Germinal center (tissue), 1 donor: ENCODE data around the gene BGN.

Experiments
- DNase-seq: peaks from one replicate; pipeline ENCODE4 v3.0.0; 2012; ENCODE audit warnings: mixed read lengths, low spot score

BGN gene

DNA sequence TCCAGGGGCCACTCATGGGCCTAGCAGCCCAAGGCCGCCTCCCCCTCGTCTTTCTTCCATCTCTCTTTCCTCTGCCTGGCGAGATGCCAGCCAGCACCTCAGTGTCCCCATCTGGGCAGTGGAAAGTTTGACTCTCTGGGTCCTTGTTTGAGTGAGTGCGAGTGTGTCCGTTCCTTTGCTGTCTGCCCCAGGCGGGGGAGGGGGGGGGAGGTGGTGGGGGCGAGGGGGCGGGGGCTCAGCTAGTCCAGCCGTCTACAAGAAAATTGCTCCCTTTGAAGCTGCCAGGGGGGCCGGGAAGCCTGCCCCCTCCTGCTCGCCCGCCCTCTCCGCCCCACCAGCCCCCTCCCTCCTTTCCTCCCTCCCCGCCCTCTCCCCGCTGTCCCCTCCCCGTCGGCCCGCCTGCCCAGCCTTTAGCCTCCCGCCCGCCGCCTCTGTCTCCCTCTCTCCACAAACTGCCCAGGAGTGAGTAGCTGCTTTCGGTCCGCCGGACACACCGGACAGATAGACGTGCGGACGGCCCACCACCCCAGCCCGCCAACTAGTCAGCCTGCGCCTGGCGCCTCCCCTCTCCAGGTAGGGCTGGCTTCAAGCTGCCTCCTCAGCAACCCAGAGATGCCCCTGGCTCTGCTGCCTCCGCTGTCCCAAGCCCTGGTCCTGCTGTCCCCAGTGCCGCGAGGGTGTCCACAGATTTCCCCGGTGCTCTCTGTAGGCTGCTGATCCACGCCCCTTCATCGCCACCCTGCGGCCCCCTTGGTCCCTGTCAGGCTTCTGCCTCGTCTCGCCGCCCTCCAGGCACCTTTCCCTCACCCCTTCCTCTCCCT, at the start of gene BGN:
TSS of gene BGN (plus strand) at position 440 of the 821 bp plus-strand sequence. CDS start 9,652 bp downstream, outside the sequence.
- DNase-seq = no peak

- no peak for DNase-seq
Measured at GRCh38 chrX:153445106-153445855, 49.5 kb upstream of the BGN start.

- no peak for DNase-seq
Measured at GRCh38 chrX:153445856-153446635, 48.7 kb upstream of the BGN start, which contains the start of gene TREX2. TSS of gene TREX2 (minus strand) at chrX:153446056. CDS start at chrX:153445430, 626 bp downstream.

GRCh38 chrX:153446636-153446936, 48.2 kb upstream of the BGN start:
- no peak for DNase-seq

- DNase-seq = no peak
Measured at GRCh38 chrX:153446950-153447580, 47.7 kb upstream of the BGN start.

DNA sequence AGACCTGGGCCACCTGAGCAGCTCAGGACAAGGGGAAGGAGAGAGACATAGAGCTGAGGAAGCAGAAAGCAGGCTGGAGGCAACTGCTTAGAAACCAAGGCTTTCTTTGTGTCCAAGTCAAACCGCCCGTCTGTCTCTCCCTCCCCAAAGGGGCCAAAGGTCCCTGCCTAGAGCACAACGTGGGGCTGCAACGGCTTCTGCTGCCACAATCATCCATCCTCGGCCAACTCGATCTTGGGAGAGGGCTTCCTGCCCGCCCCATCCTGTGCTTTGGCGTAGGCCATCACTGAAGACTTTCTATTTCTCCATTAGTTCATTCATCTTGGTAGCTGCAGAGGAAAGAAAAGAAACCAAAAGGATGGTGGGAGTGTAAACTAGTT, 47.2 kb upstream of the BGN start:
- DNase-seq = no peak

- no peak for DNase-seq
Measured at GRCh38 chrX:153448556-153449367, 46.0 kb upstream of the BGN start.

GRCh38 chrX:153449368-153450113, 45.2 kb upstream of the BGN start:
- DNase-seq = no peak

- DNase-seq = no peak
Measured at GRCh38 chrX:153450114-153450948, 44.4 kb upstream of the BGN start.

DNA sequence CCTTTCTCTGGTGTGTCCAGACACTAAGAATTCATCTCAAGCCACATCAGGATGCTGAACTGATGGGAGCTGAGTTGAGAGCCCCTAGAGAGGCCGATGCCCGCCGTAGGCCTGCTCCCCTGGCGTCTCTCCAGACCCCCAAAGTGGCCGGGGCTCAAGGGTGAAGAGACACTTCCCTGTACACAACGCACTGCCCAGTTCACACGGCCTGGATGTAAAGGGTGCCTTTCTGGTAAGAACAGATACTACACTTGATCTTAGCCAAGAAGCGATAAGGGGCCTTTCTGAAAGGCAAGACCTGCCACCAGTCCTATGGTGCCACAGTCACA, 43.9 kb upstream of the BGN start:
- DNase-seq = no peak

- no peak for DNase-seq
Measured at GRCh38 chrX:153454901-153455550, 39.8 kb upstream of the BGN start.

GRCh38 chrX:153455571-153455970, 39.2 kb upstream of the BGN start:
- DNase-seq = no peak

DNA sequence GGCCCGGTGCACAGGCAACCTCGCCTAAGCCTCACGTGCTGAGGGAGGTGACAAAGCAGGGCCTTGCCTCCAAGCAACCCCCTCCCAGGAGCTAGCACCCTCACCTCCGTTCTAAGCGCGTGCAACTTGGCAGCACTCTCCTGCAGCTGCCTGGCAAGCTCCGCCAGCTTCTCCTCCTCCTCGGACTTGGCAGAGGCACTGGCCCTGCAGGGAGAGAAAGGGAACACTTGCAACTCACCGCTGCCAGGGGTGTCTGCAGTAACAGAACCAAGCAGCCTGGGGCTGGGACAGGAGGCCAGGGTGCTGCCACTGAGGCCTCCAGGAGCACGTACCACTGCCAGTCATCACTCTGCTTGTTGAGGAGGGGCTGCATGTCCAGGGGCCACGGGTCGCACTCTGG, 38.6 kb upstream of the BGN start:
- no peak for DNase-seq

GRCh38 chrX:153456704-153457103, 38.1 kb upstream of the BGN start:
- no peak for DNase-seq

DNA sequence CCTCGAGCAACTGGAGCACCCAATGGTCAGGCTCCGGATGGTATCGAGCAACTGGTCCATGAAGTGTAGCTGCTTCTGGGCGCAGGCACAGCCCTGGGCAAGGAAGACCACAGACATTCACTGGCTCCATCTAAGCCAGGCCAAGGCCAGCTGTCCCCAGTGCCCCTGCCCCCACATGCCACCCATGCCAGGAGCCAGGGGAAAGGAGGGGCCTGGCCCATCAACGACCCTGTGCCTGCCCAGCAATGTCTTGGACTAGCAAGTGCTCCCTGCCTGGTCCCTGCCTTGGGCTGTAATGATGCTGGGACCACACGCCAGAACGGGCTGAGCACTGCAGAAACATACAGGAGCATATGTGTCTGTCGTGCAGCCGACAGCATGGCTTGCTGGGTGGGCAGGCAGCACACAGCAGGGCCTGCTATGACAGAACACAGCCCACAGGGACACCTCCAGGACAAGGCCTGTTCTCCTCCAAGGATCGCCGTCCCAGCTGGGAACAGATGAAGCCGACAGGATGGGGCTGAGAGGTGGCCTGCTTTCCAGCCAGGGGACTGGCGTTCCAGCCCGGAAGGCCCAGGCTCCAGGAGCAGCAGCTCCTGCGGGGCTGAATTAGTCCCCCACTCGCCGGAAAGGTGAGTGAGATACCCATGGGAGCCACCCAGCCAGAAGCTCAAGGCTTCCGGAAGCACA, 37.5 kb upstream of the BGN start:
- DNase-seq = no peak

GRCh38 chrX:153457827-153458466, 36.8 kb upstream of the BGN start:
- DNase-seq = no peak

- no peak for DNase-seq
Measured at GRCh38 chrX:153458476-153458875, 36.3 kb upstream of the BGN start.

GRCh38 chrX:153459986-153460385, 34.8 kb upstream of the BGN start:
- DNase-seq = no peak
